Pancreas (tissue), 10 donors: ENCODE results near the gene RELL2. TPM values are rescaled to one million over a fixed set of nuclear protein-coding genes. Genes with fewer than 3 reads are reported as not detected.

Experiments
- ATAC-seq, 4 donors: fragments of 200-7000 bp; cut with Tn5 transposase; one replicate each; pipeline versions ENCODE4 v1.8.0 to v1.9.1; 2020; ENCODE audit warnings: mild to moderate bottlenecking in 4 of 4, moderate library complexity in 4 of 4
- DNase-seq, 6 donors: peaks; one replicate each; pipeline ENCODE4 v3.0.0-alpha.2; 2020
- FAIRE-seq: peaks from 2 replicates; lab custom pipeline; 2012; peaks lifted over from hg19 to GRCh38; lab: Jason Lieb, UNC
- H3K27ac ChIP-seq, 4 donors: fragments of 200-600 bp; sonication (generic); 1 replicate in 3 of 4; 2 replicates in 1 of 4; pipeline versions ENCODE4 v1.5.0 to v1.8.0; 2020
- H3K27me3 ChIP-seq, 4 donors: fragments of 200-600 bp; one replicate each; pipeline ENCODE4 v1.8.0; 2021
- H3K36me3 ChIP-seq, 3 donors: fragments of 200-600 bp; sonication (generic) in 1 of 3; one replicate each; pipeline versions ENCODE4 v1.5.0 to v1.8.0; 2020 to 2021
- H3K4me1 ChIP-seq, 3 donors: fragments of 200-600 bp; one replicate each; pipeline ENCODE4 v1.8.0; 2021
- H3K4me3 ChIP-seq, 4 donors: fragments of 200-600 bp; sonication (generic) in 2 of 4; one replicate each; pipeline versions ENCODE4 v1.5.0 to v1.8.0; 2020 to 2021
- H3K9me3 ChIP-seq, 4 donors: fragments of 200-600 bp; one replicate each; pipeline ENCODE4 v1.8.0; 2021
- CTCF ChIP-seq, 4 donors: fragments of 200-600 bp; sonication (generic) in 3 of 4; IDR thresholded peaks; one replicate each; pipeline versions ENCODE4 v1.5.0 to v1.8.0; 2021; ENCODE audit warnings: antibody characterized with exemption in 4 of 4
- WGBS, 2 donors: extraction: QIAGEN DNeasy Blood & Tissue Kit; methylation state at CpG; one replicate each; pipeline ENCODE4 v1.1.7; 2013; 5-methylcytosine and 5-hydroxymethylcytosine counted together
- intact Hi-C, 3 donors: fragments of 100-400 bp; cut with DNase I; formaldehyde crosslinking; loops; one replicate each; pipeline versions ENCODE4 v1.11.1 to v1.14.2; 2022
- polyA plus RNA-seq, 2 donors: library from polyadenylated mRNA; stranded (reverse); fragments of 200-250 nt; gene quantifications; one replicate each; pipeline ENCODE4 v1.2.3, GENCODE V29; 2013
- total RNA-seq, 6 donors: library from RNA; stranded (reverse); fragmentation: NEBNext Ultra II Directional in 4 of 6; extraction: Animal tissue kit (Norgen Biotek cat#: 25700) in 4 of 6; gene quantifications; one replicate each; pipeline versions ENCODE4 v1.2.1 to v1.2.4, GENCODE V29; 2021 to 2023
- donor health status: healthy with polysubstance abuse.
- donor health status: DM: no; HTN: no; CAD: no; lungs with moderate emphysema.
- donor health status: DM: no; HTN: no; CAD: no.
- donor health status: control.
- donor health status: control.
- donor health status: Bipolar disorder and iron deficiency.
- donor health status: DM: yes; HTN: yes; CAD: no.
- donor health status: DM: no; HTN: no; CAD: no.
- donor health status: DM: no; HTN: no; CAD: no.
- donor health status: DM: yes; HTN: yes; CAD: no.

Gene RELL2
- total and polyA plus RNA-seq, 8 donors, result 0.67 to 9.0 (median 1.2) TPM

- no peaks in the 10 kb centered on the region for H3K36me3 ChIP-seq
- FAIRE-seq, result no peak
- intact Hi-C loops, result no loop called here
- H3K27ac ChIP-seq, result peak within 1 kb of the TSS in 1 of 4 donors; percentile 11
- 4% methylated on average over 48 to 50 of the region's 50 CpGs for WGBS, 2 donors
- H3K4me1 ChIP-seq, result no peaks in the 10 kb centered on the region
- no peak for TF ChIP-seq CTCF (IDR thresholded peaks at IDR 0.05)
- H3K9me3 ChIP-seq, result no peaks in the 10 kb centered on the region
- no peaks in the 10 kb centered on the region for H3K27me3 ChIP-seq
- peak; percentile 86 to 97 (median 92) for DNase-seq
- peak within 1 kb of the TSS; percentile 37 to 78 (median 66) for H3K4me3 ChIP-seq
- peak; percentile 97 to 99 (median 98) for ATAC-seq
Measured at GRCh38 chr5:141650851-141651727, 14.3 kb downstream of the RELL2 start, which contains the start of gene FCHSD1. Gene FCHSD1 (minus strand): TSS chr5:141651418. CDS start chr5:141651368, 50 bp downstream.

GRCh38 chr5:141651728-141652105 is 14.9 kb downstream of the RELL2 start:
- no peaks in the 10 kb centered on the region for H3K27me3 ChIP-seq
- no peak for TF ChIP-seq CTCF (IDR thresholded peaks at IDR 0.05)
- intact Hi-C loops, result no loop called here
- no peak for FAIRE-seq
- peak in 3 of 4 donors; percentile 2 to 24 (median 4) for ATAC-seq
- 58 to 60% methylated on average over 9 of the region's 9 CpGs for WGBS, 2 donors
- H3K4me1 ChIP-seq, result no peaks in the 10 kb centered on the region
- H3K4me3 ChIP-seq, result peak overlapping the region; percentile 37 to 78 (median 66)
- H3K27ac ChIP-seq, result peak overlapping the region in 1 of 4 donors; percentile 11
- no peaks in the 10 kb centered on the region for H3K36me3 ChIP-seq
- no peaks in the 10 kb centered on the region for H3K9me3 ChIP-seq
- DNase-seq, result no peak

- no peak for ATAC-seq
- Histone ChIP-seq H3K36me3 (no peaks in the 10 kb centered on the region), H3K4me1 (no peaks in the 10 kb centered on the region), H3K9me3 (no peaks in the 10 kb centered on the region), H3K27ac (no peak overlapping the region), H3K4me3 (no peak overlapping the region), H3K27me3 (no peaks in the 10 kb centered on the region)
- no peak for TF ChIP-seq CTCF (IDR thresholded peaks at IDR 0.05)
- intact Hi-C loops, result no loop called here
- FAIRE-seq, result no peak
- DNase-seq, result no peak
- WGBS, 2 donors, result 62 to 78% methylated on average over 2 of the region's 2 CpGs
Measured at GRCh38 chr5:141654298-141654697, 17.5 kb downstream of the RELL2 start.

GRCh38 chr5:141655020-141655419 is 18.2 kb downstream of the RELL2 start:
- no peaks in the 10 kb centered on the region for H3K27me3 ChIP-seq
- no peaks in the 10 kb centered on the region for H3K9me3 ChIP-seq
- DNase-seq, result no peak
- H3K36me3 ChIP-seq, result no peaks in the 10 kb centered on the region
- ATAC-seq, result no peak
- intact Hi-C loops, result no loop called here
- H3K27ac ChIP-seq, result no peak overlapping the region
- 67 to 77% methylated on average over 7 of the region's 7 CpGs for WGBS, 2 donors
- no peaks in the 10 kb centered on the region for H3K4me1 ChIP-seq
- TF ChIP-seq CTCF (IDR thresholded peaks at IDR 0.05), result no peak
- no peak overlapping the region for H3K4me3 ChIP-seq
- FAIRE-seq, result no peak

- Histone ChIP-seq H3K27ac (no peak overlapping the region), H3K9me3 (no peaks in the 10 kb centered on the region), H3K4me1 (no peaks in the 10 kb centered on the region), H3K27me3 (no peaks in the 10 kb centered on the region), H3K4me3 (no peak overlapping the region), H3K36me3 (no peaks in the 10 kb centered on the region)
- intact Hi-C loops, result no loop called here
- DNase-seq (no peak), ATAC-seq (no peak), FAIRE-seq (no peak)
- no peak for TF ChIP-seq CTCF (IDR thresholded peaks at IDR 0.05)
- WGBS, 2 donors, result 80 to 87% methylated on average over 9 of the region's 9 CpGs
Measured at GRCh38 chr5:141656396-141656795, 19.6 kb downstream of the RELL2 start.
